Right kidney (tissue), 1 donor: ENCODE data around the gene TMEM198.

Experiments used
- DNase-seq: peaks from one replicate; pipeline ENCODE4 v3.0.0-alpha.2; 2016

The TMEM198 gene

GRCh38 chr2:219525533-219526232, 18.1 kb upstream of the TMEM198 start:
- no peak for DNase-seq

- no peak for DNase-seq
These were observed 17.3 kb upstream of the TMEM198 start for GRCh38 chr2:219526320-219527075.

DNA sequence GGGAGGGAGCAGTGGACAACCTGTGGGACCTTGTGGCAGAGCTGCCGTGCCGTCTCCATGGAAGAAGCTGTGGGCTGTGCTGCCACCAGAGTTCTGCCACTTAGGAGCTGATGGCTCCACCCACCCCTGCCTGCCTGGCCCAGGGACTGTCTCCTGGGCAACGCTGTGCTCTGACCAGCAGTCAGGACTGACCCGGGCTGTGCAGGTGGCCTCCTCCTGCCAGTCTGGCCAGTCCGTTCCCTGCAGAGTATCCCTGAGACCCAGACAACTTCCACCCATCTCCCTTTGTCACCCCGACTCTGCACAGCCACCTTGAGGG, 16.8 kb upstream of the TMEM198 start:
- no peak for DNase-seq

DNA sequence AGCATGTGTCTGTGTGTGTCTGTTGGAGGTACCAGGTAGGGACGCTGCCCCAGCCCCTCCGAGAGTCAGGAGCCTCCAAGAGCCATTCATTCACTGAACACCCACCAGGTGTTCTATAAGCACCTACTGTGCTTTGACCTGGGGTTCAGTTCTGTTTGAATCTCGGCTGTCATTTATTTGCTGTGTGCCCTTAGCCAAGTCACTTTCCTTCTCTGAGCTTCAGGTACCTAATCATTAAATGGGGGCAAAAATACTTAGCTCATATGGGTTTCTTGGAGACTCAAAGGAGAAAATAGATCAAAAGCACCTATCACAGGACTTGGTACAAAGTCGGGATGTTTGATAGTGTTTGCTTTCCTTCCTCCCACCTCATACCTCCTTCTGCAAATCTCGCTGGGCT, 16.4 kb upstream of the TMEM198 start:
- DNase-seq: no peak

DNA sequence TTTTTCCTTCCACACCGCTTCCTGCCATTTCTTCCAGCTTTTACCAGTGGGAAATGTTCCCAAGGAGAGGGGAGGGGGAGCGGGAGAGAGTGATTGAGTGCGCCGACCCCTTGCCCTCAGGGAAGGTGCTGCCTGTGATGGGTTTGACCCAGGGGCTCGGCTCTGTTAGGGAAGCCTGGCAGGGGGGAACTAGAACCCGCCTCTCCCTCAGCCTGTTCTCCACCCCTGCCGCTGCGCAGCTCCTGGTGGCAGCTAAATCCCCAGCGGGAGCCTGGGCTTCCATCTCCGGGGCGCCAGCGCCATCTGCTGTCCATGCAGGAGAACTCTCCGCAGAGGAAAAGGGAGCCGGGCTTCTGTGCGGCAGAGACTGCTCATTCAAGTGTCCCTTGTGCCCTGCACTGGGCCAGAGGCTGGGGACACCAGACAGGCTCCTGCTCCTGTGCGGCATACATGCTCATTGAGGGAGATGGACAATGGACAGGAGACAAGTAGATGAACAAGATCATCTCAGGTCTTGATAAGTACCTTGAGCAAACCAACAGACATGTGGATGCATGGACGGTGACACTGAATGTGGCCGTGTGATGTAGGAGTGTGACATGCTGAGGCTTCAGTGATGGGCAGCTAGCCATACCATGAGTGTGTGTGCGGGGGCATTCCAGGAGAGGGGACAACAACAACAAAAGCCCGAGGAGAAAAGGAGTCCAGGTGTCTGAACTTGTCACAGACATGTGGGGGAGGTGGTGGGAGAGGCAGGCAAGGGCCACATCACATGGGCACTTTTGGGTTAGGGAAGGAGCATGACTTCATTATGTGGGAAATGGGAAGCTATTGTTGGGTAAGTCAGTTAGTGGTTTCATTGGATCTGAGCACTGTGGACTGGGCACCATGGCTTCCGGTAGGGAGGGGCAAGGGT, 13.5 kb upstream of the TMEM198 start:
- DNase-seq: peak; percentile 78

DNA sequence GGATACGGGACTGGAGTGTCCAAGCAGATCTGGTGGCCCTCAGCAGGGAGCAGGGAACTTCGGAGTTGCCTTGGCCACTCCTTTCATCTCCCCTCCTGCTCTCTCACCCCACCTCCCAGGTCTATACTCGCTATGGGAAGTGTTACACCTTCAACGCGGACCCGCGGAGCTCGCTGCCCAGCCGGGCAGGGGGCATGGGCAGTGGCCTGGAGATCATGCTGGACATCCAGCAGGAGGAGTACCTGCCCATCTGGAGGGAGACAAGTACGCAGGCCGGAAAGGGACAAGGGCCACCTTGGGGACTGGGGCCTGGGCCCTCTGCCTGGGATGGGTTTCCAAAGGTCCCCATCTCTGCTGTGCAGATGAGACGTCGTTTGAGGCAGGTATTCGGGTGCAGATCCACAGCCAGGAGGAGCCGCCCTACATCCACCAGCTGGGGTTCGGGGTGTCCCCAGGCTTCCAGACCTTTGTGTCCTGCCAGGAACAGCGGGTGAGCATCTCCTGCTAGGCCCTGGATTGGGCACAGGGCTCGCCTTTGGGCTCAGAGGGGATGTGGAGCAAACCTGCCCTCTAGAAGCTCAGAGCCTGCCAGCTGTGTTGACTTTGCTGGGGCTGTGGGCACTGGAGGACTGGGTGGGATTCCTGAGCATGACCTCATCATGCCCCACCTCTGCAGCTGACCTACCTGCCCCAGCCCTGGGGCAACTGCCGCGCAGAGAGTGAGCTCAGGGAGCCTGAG, 12.0 kb upstream of the TMEM198 start:
- no peak for DNase-seq

DNA sequence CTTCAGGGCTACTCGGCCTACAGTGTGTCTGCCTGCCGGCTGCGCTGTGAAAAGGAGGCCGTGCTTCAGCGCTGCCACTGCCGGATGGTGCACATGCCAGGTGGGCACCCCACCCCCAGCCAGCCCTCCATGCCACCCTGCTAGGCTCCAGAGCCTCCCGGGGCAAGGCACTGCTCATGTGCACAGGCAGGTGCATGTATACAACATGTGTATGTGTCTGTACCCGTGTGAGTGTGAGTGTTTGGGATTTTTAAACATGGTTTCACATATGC, 11.5 kb upstream of the TMEM198 start:
- DNase-seq: no peak

DNA sequence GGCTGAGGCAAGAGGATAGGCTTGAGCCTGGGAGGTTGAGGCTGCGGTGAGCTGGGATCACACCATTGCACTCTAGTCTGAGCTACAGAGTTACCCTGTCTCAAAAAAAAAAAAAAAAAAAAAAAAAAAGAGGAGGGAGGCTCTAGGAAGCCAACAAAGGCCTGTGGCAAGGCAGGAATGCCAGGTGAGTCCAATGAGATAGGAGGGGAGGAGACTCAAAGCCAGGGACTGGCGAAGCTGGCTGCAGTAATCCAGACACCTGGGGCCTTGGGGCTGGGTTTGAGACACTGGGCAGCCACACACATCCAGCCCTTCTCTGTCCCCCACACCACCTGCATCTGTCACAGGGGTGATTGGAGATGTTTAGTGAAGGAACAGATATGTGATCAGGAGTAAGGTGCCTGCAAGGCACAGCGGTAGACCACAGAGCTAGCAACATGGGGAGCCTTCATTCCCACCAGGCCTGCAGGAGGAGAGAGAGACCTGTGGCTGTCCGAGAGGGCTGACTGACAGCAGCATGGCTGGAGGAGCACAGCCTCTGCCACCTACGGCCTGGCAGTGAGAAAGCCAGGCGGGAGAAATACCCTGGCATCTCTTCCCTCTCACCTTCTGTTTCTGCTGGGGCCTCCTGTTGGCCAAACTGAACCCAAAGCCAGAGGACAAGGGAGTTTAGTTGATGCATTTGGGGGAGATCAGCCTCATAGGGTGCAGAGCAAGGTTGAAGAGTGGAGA, 9.7 kb upstream of the TMEM198 start:
- DNase-seq: no peak

DNA sequence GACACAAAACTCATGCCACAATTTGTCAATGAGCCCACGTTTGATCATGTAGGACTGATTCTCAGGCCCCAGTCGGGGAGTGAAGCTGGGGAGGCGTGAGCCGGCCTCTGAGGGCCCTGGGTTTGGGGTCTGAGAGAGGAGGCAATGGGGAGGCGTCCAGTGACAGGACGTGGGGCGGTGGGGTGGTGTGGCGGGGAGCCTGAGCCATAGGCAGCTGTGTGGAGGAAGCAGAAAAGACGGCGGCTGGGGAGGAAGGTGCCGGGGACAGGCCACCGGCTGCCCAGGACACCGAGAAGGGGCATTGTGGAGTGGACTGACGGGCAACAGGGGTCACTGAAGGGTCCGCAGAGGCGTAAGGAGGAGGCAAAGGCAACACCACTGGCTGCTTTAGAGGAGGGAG, 7.4 kb upstream of the TMEM198 start:
- no peak for DNase-seq

- DNase-seq: no peak
These were observed 6.9 kb upstream of the TMEM198 start for GRCh38 chr2:219536967-219537366.

GRCh38 chr2:219537657-219538488, 6.0 kb upstream of the TMEM198 start:
- no peak for DNase-seq

GRCh38 chr2:219538504-219538951, 5.3 kb upstream of the TMEM198 start:
- DNase-seq: peak; percentile 39

- no peak for DNase-seq
These were observed 4.7 kb upstream of the TMEM198 start for GRCh38 chr2:219538956-219539788.

DNA sequence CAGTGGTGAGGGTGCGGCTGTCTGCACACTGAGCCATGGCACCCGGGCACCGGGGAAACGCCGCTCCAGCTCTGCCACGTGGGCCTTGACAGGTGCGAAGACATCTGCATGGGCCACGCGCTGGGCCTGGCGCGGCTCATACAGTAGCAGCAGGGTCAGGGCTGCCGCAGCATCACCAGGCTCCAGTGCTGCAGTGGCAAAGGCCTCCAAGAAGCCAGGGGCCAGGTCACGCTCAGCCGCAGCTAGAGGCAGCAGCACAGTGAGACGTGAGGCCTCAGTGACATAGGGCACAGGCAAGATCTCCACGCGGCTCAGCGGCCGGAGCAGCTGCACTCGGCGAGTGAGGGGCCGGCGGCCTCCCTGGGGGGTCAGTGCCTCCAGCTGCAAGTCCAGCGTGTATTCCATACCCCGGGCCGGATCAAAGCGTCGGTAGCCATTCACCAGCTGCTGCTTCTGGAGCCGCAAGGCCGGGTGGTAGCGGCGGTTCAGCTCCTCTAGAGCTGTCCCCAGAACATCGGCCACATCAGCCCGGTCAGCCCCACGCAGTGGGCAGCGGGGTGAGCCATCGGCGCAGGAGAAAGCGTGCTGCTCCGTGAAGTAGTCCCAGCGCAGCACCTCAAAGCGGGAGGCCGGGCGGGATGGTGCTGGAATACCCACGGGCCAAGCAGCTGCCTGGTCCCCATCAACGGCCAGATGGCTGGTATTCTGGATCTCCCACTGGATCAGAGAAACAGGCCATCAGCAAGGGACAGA, 3.7 kb upstream of the TMEM198 start:
- DNase-seq: no peak

DNA sequence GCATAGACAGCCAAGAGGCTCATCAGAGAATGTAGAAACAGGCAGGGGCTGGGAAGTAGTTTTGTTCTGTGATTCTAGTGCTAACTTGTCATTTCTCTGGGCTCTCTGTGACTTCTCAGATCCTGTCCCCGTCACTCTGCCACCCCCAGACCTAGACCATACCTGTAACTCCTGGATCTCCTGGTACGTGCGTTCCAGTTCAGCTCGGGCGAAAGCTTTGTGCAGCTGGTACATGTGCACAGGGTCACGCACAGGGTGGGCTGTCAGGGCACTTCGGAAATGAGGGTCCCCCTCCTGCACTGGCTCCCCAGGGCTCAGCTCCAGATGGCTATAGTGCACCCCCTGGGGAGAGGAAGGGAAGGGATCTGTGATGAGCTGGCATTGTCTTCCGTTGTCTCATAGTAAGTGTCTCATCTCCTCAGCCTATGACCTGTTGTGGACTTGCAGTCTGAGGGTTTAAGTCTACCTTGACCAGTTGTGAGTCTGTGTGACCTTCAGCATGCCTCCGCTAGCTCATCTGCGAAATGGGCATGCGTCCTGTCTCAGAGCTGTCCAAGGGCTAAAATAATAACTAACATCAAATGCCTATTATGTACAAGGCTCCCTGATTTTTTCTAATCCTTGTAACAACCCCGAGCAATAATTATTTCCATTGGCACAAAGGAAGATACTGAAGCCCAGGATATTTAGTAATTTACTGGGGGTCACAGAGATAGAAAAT, 2.9 kb upstream of the TMEM198 start:
- DNase-seq: no peak

GRCh38 chr2:219541611-219542180, 2.1 kb upstream of the TMEM198 start:
- peak; percentile 98 for DNase-seq

GRCh38 chr2:219542931-219543595, 765 bp upstream of the TMEM198 start:
- peak; percentile 91 for DNase-seq

GRCh38 chr2:219544567-219544966, 739 bp downstream of the TMEM198 start:
- DNase-seq: no peak
